Left ventricle myocardium inferior (tissue), 1 donor: Measurements from ENCODE around the gene TBC1D22A. TPM values are rescaled to one million over a fixed set of nuclear protein-coding genes. Genes with fewer than 3 reads are reported as not detected.

Source experiments
- DNase-seq: peaks from one replicate; pipeline ENCODE4 v3.0.0-alpha.2; 2020
- H3K27ac ChIP-seq: fragments of 200-600 bp; replicated peaks from 2 replicates; pipeline ENCODE4 v1.8.0; 2021
- H3K27me3 ChIP-seq: fragments of 200-600 bp; 2 replicates; pipeline ENCODE4 v1.8.0; 2021; ENCODE audit warnings: low read depth
- H3K36me3 ChIP-seq: fragments of 200-600 bp; 2 replicates; pipeline ENCODE4 v1.8.0; 2021
- H3K4me1 ChIP-seq: fragments of 200-600 bp; 2 replicates; pipeline ENCODE4 v1.8.0; 2021
- H3K4me3 ChIP-seq: fragments of 200-600 bp; 2 replicates; pipeline ENCODE4 v1.8.0; 2021; ENCODE audit warnings: mild to moderate bottlenecking, moderate library complexity
- H3K9me3 ChIP-seq: fragments of 200-600 bp; replicated peaks from 2 replicates; pipeline ENCODE4 v1.8.0; 2021
- intact Hi-C: fragments of 100-400 bp; cut with micrococcal nuclease; formaldehyde crosslinking; loops from one replicate; pipeline ENCODE4 v1.11.0; 2022
- total RNA-seq: library from RNA; stranded (reverse); fragmentation: NEBNext Ultra II Directional; extraction: Animal tissue kit (Norgen Biotek cat#: 25700); gene quantifications from one replicate; pipeline ENCODE4 v1.2.1, GENCODE V29; 2021
- TF ChIP-seq, protein P1 (sequence below): fragments of 200-600 bp; IDR thresholded peaks from 2 replicates; pipeline ENCODE4 v1.8.0; 2021; ENCODE audit warnings: antibody characterized with exemption, mild to moderate bottlenecking, borderline replicate concordance
- donor health status: DM: no; HTN: yes; CAD: no; lungs with severe emphysema.

The TBC1D22A gene
- total RNA-seq, 1 donor from 2014 or later: 16.2 TPM

DNA sequence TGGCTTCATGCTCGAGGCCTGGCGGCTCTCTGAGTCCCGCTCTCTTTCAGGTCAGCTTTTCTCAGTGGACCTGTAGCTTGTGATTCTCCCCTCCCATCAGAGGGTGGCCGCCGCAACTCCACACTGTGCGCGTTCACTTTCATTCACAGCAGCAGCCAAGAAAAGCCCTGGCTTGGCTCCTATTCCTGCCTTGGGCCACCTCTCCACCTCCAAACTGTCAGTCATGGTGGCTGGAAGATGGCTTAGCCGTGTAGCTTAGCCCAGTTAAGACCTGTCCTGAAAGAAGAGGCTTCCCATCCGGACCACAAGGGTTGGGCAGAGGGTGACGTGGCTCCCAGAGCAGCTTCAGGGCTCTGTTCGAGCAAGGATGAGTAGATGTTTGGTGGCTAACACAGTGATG is 125.5 kb downstream of the TBC1D22A start:
- TF ChIP-seq, protein P1, sequence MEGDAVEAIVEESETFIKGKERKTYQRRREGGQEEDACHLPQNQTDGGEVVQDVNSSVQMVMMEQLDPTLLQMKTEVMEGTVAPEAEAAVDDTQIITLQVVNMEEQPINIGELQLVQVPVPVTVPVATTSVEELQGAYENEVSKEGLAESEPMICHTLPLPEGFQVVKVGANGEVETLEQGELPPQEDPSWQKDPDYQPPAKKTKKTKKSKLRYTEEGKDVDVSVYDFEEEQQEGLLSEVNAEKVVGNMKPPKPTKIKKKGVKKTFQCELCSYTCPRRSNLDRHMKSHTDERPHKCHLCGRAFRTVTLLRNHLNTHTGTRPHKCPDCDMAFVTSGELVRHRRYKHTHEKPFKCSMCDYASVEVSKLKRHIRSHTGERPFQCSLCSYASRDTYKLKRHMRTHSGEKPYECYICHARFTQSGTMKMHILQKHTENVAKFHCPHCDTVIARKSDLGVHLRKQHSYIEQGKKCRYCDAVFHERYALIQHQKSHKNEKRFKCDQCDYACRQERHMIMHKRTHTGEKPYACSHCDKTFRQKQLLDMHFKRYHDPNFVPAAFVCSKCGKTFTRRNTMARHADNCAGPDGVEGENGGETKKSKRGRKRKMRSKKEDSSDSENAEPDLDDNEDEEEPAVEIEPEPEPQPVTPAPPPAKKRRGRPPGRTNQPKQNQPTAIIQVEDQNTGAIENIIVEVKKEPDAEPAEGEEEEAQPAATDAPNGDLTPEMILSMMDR: no peak
- intact Hi-C loops: no loop called here
- Histone ChIP-seq H3K4me1 (peaks cover 8% of the 10 kb centered on the region), H3K9me3 (no peaks in the 10 kb centered on the region), H3K27me3 (no peaks in the 10 kb centered on the region), H3K36me3 (peaks cover 13% of the 10 kb centered on the region), H3K27ac (no peak overlapping the region), H3K4me3 (no peak overlapping the region)
- no peak for DNase-seq

DNA sequence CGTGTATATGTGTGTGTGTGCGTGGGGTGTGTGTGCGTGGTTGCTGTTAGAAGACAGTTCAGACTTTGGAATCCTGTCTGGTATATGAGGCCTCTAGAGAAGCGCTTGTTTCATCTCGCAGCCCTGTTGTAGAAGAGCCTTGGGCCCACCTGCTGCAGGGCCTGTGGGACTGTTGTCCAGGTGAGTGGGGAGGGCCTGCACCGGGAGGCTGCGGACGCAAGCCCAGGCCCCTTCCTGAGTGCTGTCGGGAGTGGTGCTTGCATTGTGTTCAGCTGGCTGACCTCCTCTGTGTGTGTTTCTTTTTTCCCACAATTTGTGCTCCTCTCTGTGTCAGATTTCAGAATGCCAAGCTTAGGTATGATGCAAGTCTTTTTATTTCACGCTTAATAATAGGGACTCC is 128.4 kb downstream of the TBC1D22A start:
- TF ChIP-seq, protein P1: no peak
- Histone ChIP-seq H3K9me3 (no peaks in the 10 kb centered on the region), H3K36me3 (peaks cover 15% of the 10 kb centered on the region), H3K27me3 (no peaks in the 10 kb centered on the region), H3K27ac (no peak overlapping the region), H3K4me1 (peaks cover 27% of the 10 kb centered on the region), H3K4me3 (no peak overlapping the region)
- DNase-seq: no peak
- intact Hi-C loops: no loop called here

DNA sequence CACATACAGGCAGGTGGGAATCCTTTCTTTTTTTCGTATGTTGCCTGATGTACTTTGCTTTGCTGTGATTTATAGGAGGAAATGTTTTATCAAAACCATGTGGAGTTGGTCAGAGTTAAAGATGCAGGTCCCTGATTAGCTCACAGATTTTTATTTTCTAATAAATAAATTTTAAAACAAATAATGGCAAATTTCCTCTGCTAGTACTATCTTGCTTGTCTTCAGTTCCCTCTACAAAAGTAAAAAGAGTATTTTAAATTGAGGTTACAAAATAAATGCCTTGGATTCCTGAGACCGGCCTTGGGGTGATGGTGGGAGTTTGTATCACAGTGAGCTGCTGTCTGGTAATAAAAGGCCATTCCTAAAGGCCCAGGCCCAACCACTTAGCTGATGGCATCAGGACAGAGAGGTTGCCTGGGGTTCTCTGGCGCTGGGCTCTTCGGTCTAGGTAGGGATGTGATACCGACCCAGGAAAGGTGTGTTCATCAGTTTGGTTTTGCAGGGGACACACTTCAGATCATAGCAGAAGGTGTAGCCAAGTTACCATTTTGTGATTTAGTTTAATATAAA is 129.0 kb downstream of the TBC1D22A start:
- Histone ChIP-seq H3K27me3 (no peaks in the 10 kb centered on the region), H3K36me3 (peaks cover 15% of the 10 kb centered on the region), H3K9me3 (no peaks in the 10 kb centered on the region), H3K4me1 (peaks cover 27% of the 10 kb centered on the region), H3K4me3 (no peak overlapping the region), H3K27ac (no peak overlapping the region)
- no peak for DNase-seq
- TF ChIP-seq, protein P1: no peak
- intact Hi-C loops: no loop called here

DNA sequence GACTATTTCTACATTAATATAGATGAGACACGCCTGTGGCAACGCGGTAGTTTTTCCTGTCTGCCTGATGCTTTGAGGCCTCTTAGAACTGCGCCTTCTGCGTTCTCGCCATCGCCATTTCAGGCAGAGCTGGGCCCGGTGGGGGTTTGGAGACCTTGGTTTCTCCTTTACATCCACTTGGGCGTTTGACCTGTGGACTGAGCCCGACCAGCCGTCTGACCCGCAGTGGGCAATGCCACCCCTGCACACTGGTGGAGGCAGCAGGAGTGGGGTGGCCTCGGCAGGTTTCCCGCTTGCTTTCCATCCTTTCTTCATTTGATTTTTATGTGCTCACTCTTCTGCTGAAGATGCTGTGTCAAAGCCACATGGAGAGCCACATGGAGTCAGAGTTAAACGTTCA is 130.4 kb downstream of the TBC1D22A start:
- no peak overlapping the region for H3K4me3 ChIP-seq
- TF ChIP-seq, protein P1: no peak
- H3K27ac ChIP-seq: no peak overlapping the region
- no peak for DNase-seq
- H3K9me3 ChIP-seq: no peaks in the 10 kb centered on the region
- no peaks in the 10 kb centered on the region for H3K27me3 ChIP-seq
- peaks cover 15% of the 10 kb centered on the region for H3K36me3 ChIP-seq
- intact Hi-C loops: no loop called here
- peaks cover 27% of the 10 kb centered on the region for H3K4me1 ChIP-seq

DNA sequence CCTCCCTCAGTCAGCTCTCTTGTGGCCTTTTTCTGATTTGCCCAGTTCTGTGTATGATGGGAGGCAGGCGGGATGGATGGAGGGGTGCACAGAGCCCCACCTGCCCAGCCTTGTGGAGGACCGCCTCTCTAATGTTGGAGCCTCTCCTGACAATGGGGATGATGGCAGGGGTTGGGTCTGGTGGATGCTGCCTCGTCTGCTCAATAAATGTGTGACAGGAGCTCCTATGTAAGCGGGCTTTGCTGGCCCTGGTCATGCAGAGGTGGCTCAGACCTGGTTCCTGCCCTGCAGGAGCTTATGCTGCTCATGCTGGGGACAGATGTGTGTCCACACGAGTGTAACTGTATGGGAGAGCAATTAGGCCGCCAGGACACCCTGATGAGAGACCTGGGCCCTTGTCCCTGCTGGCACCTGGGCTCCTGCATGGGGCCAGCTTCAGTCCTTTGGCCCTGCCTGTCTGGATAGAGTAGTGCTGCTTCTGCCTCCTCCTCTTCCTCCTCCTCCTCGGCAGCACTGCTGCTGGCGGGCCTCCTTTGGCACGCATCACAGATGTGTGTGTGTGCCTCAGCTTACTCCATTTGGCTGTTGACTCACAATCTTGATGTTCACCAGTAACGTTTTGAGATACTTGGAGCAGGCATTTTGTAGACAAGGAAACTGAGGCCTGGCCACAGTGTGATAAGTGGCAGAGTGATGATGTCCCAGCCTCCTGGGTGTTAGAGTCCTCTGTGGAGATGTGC is 131.0 kb downstream of the TBC1D22A start:
- no peaks in the 10 kb centered on the region for H3K9me3 ChIP-seq
- peaks cover 13% of the 10 kb centered on the region for H3K36me3 ChIP-seq
- peaks cover 27% of the 10 kb centered on the region for H3K4me1 ChIP-seq
- DNase-seq: no peak
- H3K4me3 ChIP-seq: no peak overlapping the region
- TF ChIP-seq, protein P1: no peak
- H3K27ac ChIP-seq: peak overlapping the region; percentile 65
- intact Hi-C loops: no loop called here
- H3K27me3 ChIP-seq: no peaks in the 10 kb centered on the region
